ENCODE measurements around the gene HLA-DOA. TPM values are rescaled to one million over a fixed set of nuclear protein-coding genes. Genes with fewer than 3 reads are reported as not detected.

Gene HLA-DOA
- total RNA-seq, 1 donor from 2014 or later: 1.5 TPM

DNA sequence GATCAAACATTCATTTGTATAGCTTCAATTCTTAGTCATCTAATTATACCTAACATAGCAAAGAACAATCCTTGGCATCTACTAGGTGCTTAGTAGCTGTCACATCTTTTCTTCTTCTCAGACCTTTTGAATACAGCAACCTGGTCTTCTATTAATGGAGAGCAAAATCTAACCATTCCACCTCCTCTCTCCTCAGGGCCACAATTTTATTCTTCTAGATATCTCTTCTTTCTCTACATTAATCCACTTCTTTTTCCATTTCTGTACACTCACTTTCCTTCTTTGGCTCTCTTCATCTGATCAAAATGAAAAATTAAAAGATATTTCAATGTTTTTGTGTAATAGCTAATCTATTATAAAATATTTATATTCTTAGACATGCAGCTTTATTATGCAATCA, 9.0 kb upstream of the HLA-DOA start:
- no peak for DNase-seq (ENCODE audit: missing footprints)
- intact Hi-C loops (cut with DNase I): loop anchor here (10.0 kb wide), 1 partner anchor 126 kb away; no protein-coding TSS in a partner anchor
- ATAC-seq: no peak

DNA sequence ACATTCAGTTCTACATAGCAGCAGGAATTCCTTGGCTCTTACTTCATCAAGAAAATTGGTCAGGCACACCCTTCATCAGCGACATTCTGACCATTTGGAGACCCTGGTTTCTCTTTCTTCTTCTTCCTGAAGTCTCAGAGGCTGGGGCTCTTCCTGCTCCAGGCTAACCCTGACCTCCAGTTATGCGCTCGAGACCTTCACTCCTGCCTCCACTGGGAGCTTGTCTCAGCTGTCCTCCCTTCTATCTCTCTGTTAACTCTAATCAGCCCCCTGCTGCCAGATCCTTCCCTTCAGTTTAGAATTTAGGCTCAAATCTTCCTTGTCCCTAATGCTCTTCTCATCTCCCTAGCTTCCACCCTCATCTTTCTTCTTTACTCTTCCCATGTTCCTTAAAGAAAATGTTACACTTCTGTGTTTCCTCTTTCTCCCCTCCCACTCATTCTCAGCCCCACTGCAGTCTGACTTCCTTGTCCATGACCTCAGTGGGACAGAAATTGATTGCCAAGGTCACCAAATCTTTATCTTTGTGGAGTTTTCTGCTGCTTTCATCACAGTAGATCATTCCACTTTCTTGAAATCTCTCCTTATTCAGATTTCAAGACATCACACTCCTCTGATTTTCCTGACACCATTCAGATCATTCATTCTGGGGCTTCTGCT, 8.4 kb upstream of the HLA-DOA start:
- intact Hi-C loops (cut with DNase I): loop anchor here (10.0 kb wide), 1 partner anchor 127 kb away; no protein-coding TSS in a partner anchor
- ATAC-seq (no peak), DNase-seq (ENCODE audit: missing footprints) (no peak)

DNA sequence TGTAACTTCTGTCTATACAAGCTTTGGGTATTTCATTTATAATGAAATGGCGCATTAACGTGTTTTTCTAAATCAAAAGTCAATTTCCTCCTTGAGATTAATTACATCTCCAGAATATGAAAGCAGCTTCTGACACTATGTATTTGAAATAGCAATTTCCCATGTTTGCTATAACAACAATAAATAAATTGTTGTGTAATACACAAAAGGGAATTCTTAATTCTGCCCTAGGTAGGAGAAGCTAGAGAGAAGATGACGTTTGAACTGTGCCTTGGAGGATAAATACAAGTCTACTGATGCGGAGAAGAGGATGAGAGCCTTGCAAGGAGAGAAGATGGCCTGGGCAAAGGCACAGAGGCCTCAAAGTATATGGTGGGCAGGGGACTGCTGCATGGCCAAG, 7.6 kb upstream of the HLA-DOA start:
- ATAC-seq (no peak), DNase-seq (ENCODE audit: missing footprints) (no peak)
- intact Hi-C loops (cut with DNase I): loop anchor here (10.0 kb wide), 1 partner anchor 128 kb away; no protein-coding TSS in a partner anchor

DNA sequence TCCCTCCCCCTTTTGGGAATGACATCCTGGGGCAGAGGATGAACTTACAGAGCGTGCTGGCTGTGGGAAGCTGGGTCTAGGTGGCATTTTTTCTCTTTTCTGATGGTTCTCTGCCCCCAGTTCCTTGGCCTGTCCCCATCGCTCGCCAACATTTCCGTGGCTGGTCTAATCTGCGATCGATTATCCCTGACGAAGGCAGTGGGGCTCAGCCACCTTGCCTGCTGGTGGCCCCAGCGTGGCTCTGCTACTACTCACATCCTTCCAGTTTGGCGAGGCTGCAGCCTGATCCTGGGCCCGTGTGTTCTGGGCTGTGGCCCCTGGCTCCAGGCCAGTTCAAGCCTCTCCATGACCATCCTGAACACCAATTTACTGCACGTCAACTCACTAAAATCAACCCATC, 6.4 kb upstream of the HLA-DOA start:
- no peak for DNase-seq (ENCODE audit: missing footprints)
- no peak for ATAC-seq
- intact Hi-C loops (cut with DNase I): loop anchor here (1.0 to 10.0 kb wide), 3 partner anchors 63 to 233 kb away; no protein-coding TSS in a partner anchor

DNA sequence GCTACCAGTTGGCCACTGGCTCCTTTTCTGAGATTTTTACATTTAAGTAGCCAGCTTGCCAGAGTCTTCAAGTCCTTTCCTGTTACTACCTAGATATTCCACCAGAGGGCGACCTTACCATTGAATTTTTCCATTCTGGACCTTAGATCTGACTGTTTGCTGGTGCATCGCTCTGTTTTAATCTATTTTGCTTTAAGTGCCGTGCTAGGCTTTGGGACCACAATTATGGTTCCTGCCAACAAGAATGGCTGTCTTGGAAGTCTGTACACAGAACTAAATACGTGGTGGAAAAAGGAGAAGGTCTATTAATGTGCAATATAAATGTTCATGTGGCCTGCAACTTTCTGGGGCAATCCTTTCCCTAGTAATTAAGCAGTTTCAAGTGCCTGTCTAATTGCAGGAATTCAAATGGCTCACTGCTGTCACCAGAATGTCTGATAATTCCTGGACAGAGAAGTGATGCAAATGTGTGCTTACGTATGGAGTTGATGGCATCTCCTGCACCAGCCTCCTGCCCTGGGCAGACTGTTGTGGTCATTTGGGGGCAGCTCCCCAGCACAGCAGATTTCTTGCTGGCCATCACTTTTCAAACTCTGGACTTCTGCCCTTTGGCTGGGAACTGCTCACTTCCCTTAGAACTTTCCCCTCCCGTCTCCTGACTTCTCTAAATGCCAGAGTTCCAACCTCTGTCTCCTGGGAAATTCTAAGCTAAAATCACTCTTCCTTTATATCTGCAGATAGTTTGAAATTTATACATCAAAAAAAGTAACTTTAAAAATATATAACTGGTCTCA, 5.6 kb upstream of the HLA-DOA start:
- no peak for DNase-seq (ENCODE audit: missing footprints)
- peak; percentile 58 for ATAC-seq
- intact Hi-C loops (cut with DNase I): loop anchor here (1.0 to 10.0 kb wide), 3 partner anchors 64 to 233 kb away; no protein-coding TSS in a partner anchor

DNA sequence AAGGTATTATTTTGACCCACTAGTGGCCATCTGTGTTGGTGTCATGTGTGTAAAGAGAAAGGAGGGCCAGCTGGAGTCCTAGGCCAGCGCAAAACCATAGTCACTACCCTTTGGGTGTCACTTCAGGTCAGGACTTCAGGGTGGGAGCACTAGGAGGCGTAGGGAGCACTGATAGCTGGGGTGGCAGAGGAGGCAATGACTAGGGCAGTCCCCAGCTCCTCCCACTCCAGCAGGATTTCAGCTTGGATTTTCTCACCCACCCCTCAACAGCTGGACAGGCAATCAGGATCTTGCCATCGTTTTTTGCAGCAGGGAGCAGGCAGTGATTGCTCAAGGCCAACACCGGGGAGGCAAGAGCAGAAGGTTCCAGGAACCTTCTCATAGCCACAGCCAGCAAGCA, 4.2 kb upstream of the HLA-DOA start:
- no peak for ATAC-seq
- intact Hi-C loops (cut with DNase I): loop anchor here (2.0 to 10.0 kb wide), 2 partner anchors 65 to 131 kb away; no protein-coding TSS in a partner anchor
- DNase-seq (ENCODE audit: missing footprints): no peak

DNA sequence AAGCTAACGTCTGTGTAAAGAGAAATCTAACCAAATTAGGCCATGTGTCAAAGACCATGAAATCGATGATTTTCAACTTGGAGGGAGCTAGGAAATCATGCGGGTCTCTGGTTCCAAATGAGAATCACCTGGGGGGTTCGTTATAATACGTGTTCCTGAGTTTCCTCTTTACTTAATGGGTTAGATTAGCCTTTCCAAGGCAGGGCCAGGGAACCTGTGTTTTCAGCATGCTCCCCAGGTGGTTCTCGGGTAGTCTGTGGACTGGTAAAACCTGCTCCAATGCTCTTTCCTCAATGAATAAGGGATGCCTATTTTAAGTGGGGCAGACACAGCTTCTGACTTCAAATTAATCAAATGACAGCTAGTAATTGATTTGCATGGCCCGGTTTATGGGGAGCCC, 965 bp upstream of the HLA-DOA start:
- DNase-seq (ENCODE audit: missing footprints): no peak
- intact Hi-C loops (cut with DNase I): loop anchor here (10.0 kb wide), 1 partner anchor 134 kb away; no protein-coding TSS in a partner anchor
- no peak for ATAC-seq

DNA sequence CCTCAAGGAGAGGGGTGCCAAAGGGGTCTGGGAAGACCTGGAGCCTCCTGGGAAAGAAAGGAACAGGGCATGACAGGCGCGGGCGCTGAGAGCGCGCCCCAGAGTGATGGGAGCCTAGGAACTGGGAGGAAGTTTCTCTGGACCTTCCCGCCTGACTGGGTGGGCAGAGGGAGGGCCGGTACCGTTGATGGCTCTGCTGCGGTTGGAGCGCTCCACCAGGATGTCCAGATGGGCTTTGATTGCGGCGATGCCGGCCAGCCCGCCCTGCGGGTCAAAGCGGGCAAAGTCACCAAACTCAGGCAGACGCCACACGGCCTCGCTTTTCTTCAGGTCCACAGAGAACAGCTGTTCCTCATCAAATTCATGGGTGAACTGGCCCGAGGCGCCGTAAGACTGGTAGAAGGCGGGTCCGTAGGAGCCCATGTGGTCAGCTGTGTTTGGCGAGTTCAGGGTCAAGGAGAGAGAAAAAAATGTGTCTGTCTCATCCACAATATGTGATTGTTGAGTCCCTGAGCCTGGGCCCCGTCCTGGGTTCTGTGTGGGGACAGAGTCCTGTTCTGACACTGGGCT, 1.5 kb downstream of the HLA-DOA start:
- ATAC-seq: no peak
- intact Hi-C loops (cut with DNase I): no loop called here
- no peak for DNase-seq (ENCODE audit: missing footprints)

DNA sequence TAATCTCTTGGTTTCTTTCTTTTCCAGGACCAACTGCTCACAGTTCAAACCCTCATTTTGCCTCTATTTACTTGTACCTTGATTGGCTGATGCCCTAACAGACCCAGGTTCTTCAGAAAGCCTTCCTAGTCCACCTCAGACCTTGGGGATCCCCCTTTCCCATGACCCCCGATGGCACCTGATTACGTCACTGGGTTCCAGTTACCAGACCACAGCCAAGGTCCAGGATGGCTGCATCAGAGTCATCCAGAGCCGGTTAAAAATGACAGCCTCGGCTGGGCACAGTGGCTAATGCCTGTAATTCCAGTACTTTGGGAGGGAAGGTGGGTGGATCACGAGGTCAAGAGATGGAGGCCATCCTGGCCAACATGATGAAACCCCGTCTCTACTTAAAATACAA, 4.5 kb downstream of the HLA-DOA start:
- DNase-seq (ENCODE audit: missing footprints) (no peak), ATAC-seq (no peak)
- intact Hi-C loops (cut with DNase I): no loop called here

DNA sequence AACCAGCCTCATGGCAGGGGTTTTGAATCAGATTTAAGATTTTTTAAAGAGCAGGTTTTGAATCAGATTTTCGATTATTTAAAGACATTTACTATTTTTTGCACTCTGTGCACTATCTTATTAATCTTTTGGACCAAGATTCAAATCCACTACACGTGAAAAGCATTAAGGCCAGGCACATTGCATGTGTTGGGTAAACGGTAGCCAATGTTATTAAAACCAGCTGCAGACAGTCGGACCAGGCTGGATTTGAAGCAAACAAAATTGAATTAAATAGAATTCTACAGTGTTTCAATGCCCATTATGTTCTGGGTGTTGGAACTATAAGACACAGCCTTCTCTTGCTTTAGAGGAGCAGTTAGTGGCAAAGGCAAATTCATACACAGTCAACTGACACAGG, 7.7 kb downstream of the HLA-DOA start:
- DNase-seq (ENCODE audit: missing footprints) (no peak), ATAC-seq (no peak)
- intact Hi-C loops (cut with DNase I): no loop called here

DNA sequence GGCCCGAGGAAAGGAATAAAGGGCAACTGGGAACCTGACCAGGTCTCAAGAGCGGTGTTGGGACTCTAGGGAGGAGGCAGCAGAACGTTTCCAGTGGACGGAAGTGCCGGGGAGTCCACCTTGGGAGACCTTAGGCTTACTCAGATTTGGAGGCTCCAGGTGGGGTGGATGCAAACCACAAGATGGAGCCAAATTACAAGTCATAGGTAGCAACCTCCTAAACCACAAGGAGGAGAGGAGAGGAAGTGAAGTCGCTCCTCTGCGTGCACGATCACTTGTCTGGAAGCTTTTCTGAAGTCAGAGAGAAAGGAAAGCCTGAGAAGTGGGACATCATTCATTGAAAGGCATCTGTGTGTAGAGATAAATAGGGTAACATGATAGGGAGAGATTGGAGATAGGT, 9.3 kb downstream of the HLA-DOA start:
- no peak for DNase-seq (ENCODE audit: missing footprints)
- no peak for ATAC-seq
- intact Hi-C loops (cut with DNase I): no loop called here

DNA sequence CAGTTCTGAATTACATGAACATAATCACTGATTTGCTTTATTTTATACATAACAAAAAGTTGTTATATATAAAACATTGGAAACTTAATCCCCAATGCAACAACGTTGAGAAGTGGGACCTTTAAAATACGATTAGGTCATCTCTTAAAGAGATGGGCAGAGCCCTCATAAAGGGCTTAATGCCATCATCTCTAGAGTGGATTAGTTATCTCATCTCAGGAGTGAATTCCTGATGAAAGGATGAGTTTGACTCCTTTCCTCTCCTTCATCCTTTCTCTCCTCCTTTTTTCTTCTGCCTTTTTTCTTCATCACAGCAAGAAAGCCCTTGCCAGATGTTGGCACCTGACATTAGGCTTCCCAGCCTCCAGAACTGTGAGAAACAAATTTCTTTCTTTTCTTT, 13.9 kb downstream of the HLA-DOA start:
- intact Hi-C loops (cut with DNase I): no loop called here
- DNase-seq (ENCODE audit: missing footprints) (no peak), ATAC-seq (no peak)

DNA sequence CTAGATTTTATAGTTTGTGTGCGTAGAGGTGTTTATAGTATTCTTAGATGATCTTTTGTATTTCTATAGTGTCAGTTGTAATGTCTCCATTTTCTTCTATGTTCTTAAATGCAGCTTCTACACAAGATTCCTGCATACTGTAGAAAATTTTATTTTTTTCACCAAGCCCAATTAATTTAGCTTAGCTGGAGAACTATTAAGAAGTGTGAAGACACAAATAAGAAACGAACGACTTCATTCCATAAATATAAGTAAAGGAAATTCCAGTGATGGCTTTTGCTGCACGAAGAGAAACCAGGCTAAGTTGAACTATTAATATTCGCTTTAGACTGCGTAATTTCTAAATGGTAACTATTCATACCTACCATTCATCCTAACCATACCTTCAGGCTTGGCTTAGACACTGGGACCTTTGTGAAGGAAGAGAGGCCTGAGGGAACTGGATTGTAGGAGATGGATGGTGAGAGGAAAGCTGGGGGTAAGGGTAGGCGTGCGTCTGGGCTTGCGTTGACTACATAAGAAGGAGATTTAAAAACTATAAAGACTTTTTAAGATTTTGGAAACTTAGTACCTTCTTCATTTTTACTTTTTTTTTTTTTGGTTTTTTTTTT, 15.9 kb downstream of the HLA-DOA start:
- intact Hi-C loops (cut with DNase I): no loop called here
- DNase-seq (ENCODE audit: missing footprints) (no peak), ATAC-seq (no peak)

DNA sequence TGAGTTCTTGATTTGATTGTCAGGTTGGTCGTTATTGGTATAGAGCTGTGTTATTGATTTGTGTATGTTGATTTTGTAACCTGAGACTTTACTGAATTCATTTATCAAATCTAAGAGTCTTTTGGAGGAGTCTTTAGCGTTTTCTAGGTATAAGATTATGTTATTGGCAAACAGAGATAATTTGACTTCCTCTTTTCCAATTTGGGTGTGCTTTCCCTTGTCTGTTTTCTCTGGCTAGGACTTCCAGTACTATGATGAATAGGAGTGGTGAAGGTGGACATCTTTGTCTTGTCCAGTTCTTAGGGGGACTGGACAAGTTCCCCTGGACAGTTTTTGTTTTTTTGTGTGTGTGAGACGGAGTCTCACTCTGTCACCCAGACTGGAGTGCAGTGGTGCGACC, 17.4 kb downstream of the HLA-DOA start:
- DNase-seq (ENCODE audit: missing footprints) (no peak), ATAC-seq (no peak)
- intact Hi-C loops (cut with DNase I): no loop called here

DNA sequence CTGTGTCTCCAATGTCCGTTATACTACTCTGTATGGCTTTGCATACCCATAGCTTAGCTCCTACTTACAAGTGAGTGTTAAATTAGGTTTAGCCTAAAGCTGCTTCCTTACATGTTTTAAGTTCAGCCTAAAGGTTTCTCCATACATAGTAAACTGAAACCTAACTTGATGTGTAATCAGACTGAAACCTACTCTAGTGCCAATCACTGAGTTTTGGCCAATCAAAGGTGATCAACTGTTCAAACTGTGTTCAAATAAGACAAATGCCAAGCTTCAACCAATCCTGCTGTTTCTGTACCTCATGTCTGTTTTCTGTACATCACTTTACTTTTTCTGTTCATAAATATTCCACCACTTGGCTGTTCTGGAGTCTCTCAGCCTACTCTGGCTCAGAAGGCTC, 20.0 kb downstream of the HLA-DOA start:
- intact Hi-C loops (cut with DNase I): no loop called here
- ATAC-seq (no peak), DNase-seq (ENCODE audit: missing footprints) (no peak)

DNA sequence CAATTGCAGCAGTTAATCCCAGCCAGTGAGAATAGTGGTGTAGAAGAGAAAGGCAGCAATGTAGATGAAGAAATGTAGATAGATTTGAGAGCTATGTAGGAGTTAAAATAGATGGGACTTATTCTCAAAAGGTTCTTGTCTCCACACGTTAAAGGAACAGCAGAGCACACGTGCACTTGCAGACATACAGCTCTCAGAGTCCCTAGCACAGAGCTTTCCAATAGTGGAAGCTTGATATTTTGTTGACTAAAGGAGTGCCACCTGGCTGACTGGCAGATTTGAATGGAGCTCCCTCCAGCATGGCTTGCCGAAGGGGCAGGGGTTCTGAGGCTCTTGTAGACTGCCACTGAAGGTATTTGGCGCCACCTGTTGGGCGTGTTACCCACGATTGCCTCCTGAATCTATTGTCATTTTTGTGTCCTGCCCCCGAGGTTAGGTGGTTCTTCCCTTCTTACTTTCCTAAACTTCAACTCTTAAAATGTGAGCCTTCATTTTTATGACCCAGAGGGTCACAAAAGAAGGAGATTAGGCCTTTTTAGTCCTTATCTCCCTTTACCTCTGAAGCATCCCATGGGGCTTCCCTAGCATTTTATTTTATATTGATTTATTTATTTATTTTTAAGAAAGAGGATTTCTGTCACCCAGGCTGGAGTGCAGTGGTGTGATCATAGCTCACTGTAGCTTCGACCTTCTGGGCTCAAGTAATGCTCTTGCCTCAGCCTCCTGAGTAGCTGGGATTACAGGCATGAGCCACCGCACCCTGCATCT, 24.6 kb downstream of the HLA-DOA start:
- peak; percentile 80 for ATAC-seq
- intact Hi-C loops (cut with DNase I): loop anchor here (1.0 kb wide), 2 partner anchors 52 to 100 kb away; no protein-coding TSS in a partner anchor

DNA sequence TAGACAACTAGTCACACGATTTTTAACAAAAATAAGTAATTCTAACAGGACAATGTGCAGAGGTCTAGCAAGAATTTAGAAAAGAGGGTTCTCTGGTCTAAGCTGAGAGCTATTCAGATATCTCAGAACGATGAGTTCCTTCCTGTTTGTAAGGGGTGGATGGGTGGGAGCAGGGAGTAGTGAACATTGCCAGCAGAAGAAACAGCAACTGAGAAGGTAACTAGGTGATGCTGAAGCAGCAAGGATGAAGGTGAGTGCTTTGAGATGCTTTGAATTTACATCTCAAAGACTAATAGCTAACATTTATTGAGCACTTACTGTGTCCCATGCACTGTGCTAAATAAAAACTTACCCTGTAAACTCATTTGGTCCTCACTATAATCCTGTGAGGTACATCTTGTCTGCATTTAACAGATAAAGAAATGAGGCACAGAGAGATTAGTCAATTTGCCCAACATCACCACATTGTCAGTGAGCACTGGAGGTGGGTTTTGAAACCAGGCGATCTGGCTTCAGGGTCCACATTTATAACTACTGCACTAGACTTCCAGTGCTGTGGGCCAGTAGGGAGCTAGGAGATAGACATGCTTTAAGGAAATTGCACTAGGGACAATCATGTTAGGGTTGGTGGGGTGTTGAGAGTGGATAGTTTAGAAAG, 25.3 kb downstream of the HLA-DOA start:
- intact Hi-C loops (cut with DNase I): loop anchor here (1.0 kb wide), 2 partner anchors 51 to 99 kb away; no protein-coding TSS in a partner anchor
- DNase-seq (ENCODE audit: missing footprints) (no peak), ATAC-seq (no peak)

More for the DNA sequence above, 24.6 kb downstream of the HLA-DOA start:
- DNase-seq (ENCODE audit: missing footprints): peak; percentile 92

DNA sequence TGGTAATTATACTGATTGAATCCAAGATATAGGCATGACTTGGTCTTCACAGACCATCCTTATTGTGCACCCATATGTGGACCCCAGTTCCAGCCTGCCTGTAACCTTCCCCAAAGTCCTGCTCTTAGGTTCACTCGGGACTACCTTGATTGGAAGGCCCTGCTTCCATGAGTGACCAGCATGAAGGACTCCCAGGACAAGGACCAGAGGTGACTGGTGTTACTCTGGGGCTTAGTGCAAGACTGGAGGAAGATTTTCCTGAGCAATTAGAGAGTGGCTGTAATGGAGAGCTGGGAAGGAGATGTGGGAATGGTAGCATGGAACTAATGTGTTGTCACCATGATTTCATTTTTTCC, 25.9 kb downstream of the HLA-DOA start:
- DNase-seq (ENCODE audit: missing footprints) (no peak), ATAC-seq (peak; percentile 17)

More for the DNA sequence above, 25.9 kb downstream of the HLA-DOA start:
- intact Hi-C loops (cut with DNase I): no loop called here
